Measurements from ENCODE around the gene PSMB3.
A peak's percentile ranks its signal among the peaks of the same experiment; 100 is the strongest.
"Not testable (repeated sequence)": the region's sequence is repeated elsewhere in the genome, so short reads cannot be mapped to it uniquely, and the experiment has no call there.

PSMB3 gene

GRCh38 chr17:38716368-38717005 is 36.1 kb upstream of the PSMB3 start:
- no peak for DNase-seq (ENCODE audit: low spot score)

DNA sequence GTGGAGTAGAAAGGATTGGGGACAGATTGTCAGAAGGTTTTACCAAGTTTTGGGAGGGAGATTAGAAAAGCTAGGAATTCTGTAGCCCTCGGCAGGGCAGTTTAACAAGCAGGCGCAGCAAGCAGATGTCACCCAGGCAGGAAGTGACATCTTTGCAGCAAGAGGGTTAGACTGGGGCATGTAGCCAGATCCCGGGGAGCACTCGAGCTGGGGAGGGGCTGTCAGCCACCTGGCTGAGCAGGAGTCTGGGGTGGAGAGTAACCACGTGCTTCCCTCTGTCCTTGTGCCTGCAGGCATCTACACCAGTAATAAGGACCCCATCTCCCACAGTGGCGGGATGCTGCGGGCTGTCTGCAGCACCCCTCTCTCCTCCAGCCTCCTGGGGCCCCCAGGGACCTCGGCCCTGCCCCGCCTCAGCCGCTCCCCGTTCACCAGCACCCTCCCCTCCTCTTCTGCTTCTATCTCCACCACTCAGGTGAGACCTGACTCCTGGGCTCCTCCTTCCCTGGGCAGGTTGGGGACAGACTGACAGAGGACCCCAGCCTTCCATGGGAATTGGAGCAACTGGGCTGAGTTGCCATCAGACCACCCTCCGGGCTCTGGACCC is 35.3 kb upstream of the PSMB3 start:
- no peak for DNase-seq (ENCODE audit: low spot score)

GRCh38 chr17:38719289-38719942 is 33.1 kb upstream of the PSMB3 start:
- DNase-seq (ENCODE audit: low spot score), result no peak

- DNase-seq (ENCODE audit: low spot score), result no peak
Measured at GRCh38 chr17:38719943-38720641, 32.4 kb upstream of the PSMB3 start.

- DNase-seq (ENCODE audit: low spot score), result no peak
Measured at GRCh38 chr17:38720941-38721340, 31.6 kb upstream of the PSMB3 start.

DNA sequence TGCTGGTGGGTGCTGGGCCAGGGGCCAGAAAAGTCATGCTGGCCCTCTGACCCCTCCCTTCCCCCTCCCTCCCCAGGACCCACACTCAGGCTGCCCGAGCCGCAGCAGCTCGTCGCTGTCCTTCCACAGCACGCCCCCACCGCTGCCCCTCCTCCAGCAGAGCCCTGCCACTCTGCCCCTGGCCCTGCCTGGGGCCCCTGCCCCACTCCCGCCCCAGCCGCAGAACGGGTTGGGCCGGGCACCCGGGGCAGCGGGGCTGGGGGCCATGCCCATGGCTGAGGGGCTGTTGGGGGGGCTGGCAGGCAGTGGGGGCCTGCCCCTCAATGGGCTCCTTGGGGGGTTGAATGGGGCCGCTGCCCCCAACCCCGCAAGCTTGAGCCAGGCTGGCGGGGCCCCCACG is 30.7 kb upstream of the PSMB3 start:
- DNase-seq (ENCODE audit: low spot score), result no peak

GRCh38 chr17:38724337-38724988 is 28.1 kb upstream of the PSMB3 start:
- DNase-seq (ENCODE audit: low spot score), result no peak

- no peak for DNase-seq (ENCODE audit: low spot score)
Measured at GRCh38 chr17:38725066-38725465, 27.5 kb upstream of the PSMB3 start.

GRCh38 chr17:38726145-38726544 is 26.4 kb upstream of the PSMB3 start:
- DNase-seq (ENCODE audit: low spot score), result not testable (repeated sequence)

GRCh38 chr17:38727736-38728135 is 24.8 kb upstream of the PSMB3 start:
- DNase-seq (ENCODE audit: low spot score), result no peak

DNA sequence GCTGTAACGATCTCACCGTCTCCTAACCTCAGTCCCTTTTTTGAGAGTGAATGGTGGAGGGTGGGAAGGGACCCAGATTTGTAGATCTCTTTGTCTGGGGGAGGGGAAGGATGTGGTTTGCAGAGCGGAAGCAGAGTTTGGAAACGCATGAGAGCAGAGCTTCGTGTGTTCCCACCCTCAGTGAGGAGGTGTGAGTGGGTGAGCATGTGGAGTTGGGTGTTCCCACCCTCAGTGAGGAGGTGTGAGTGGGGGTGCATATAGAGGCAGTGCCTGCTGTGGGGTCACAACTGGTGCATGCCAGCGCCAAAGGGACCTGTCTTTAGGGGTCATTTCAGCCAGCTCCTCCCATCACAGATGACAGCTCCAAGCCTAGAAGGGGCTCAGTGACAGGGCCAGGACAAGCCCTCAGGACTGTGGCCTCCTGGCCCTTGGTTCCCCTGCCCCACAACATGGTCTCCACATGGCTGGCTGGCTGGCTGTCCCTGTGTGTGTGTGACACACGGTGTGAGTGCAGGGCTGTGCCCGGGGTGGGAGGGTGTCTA is 24.2 kb upstream of the PSMB3 start:
- no peak for DNase-seq (ENCODE audit: low spot score)

GRCh38 chr17:38729368-38729885 is 23.1 kb upstream of the PSMB3 start:
- no peak for DNase-seq (ENCODE audit: low spot score)

- peak; percentile 93 for DNase-seq (ENCODE audit: low spot score)
Measured at GRCh38 chr17:38729886-38730525, 22.5 kb upstream of the PSMB3 start, which contains the start of gene CISD3. TSS of gene CISD3 (plus strand) at chr17:38730341. CDS start at chr17:38730359, 18 bp downstream.

DNA sequence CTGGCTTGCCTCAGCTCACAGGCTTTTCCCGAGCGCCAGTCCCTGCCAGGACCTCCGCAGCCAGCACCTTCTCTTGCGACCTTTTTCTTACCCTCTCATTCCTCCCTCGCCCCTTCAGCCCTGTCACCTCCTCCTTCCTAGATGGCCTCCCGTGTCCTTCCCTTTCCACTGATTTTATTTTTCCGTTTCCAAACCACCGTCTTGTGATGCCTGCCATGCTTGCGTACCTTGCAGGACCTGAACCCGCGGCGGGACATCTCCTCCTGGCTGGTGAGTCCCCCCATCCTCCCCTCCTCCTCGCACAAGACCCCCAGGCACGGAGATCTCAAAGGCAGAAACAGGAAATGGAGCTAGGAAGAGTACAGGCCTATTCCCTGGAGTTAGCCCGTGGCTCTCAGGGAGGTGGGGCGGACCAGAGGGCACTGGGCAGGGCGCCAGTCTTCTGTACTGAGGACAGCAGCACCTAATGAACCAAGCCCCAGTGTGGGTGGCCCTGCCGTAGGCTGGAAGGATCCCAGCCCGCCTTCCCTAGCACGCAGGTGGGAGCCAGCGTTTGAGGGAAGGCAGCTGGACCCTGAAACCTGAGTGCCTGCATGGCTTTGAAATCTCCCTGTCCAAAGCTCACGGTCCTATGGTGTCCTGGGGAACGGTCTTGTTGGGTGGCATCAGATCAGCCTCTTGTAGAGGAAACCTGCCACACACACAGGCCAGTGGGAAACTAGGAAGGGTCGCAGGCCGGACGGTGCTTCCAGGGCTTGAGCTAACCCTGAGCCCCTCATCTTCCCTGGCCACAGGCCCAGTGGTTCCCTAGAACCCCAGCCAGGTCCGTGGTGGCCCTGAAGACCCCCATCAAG is 21.8 kb upstream of the PSMB3 start:
- DNase-seq (ENCODE audit: low spot score), result peak; percentile 83

GRCh38 chr17:38731526-38732294 is 20.8 kb upstream of the PSMB3 start:
- no peak for DNase-seq (ENCODE audit: low spot score)

DNA sequence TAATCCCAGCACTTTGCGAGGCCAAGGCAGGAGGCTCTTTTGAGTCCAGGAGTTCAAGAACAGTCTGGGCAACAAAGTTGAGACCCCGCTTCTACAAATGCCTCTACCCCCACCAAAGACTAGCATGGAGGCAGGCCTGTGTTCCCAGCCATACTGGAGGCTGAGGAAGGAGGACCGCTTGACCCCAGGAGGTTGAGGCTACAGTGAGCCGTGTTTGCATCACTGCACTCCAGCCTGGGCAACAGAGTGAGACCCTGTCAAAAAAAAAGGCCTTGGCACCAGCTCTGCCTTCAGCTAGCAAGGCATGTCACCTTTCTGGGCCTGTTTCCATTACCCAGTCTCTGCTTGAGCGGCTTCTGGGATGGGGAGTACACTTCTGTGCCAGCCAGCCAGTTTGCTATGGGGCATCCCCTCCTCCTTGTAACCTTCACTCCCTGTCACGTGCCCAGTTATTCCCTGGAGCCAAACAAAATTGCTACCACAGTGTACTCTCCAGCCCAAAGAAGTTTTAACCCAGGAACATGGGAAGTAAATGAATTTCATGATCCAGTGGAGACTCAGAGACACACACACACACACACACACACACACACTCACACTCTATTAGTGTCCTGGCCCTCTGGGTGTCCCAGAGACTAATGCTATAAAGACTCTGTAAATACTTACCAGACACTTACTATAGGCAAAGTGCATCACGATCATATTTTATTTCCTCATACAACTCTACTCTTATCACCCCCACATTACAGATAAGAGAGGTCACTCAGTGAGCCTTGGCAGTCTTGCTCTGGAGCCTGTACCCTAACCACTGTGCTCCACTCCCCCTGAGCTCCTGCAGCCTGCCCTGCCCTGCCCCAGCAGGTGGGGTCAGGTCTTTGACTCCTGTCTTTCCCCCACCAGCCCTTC is 19.9 kb upstream of the PSMB3 start:
- no peak for DNase-seq (ENCODE audit: low spot score)

GRCh38 chr17:38733282-38733981 is 19.1 kb upstream of the PSMB3 start:
- no peak for DNase-seq (ENCODE audit: low spot score)
